ENCODE data around the gene ONECUT3.

Gene ONECUT3

DNA sequence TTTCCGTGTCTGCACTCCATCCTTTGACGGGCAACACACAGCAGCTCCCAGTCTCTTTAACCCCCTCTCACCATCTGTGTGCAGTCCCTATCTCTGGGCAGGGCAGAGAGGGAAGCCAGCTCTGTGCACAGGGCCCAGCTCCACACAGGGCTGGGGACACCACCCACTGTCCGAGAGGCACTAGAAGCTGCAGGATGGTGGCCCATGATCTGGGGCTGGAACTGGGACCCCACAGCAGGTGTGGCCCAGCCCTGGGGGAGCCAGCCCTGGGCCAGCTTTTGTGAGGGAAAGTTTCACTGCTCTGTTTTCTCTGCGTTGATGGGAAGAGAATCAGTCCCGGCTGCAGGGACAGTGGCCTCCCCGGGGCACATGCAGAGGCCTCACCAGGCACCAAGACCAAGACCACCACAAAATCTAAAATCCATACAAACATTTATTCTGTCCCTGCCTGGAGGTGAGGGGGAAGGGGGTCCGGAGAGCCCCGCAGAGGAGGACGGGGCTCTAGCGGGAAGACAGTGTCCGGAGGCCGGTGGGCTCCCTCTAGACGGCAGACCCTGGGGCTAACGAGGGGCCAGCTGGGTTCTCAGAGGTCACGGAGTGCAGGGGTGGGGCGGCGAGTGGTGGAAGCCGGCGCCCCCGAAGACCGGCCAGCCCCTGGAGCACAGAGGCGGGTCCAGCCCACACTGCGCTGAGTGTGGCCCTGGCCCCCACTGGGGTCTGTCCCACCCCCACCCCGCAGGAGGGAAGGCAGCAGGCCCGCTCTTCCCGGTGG lies 61.7 kb downstream of the ONECUT3 start:
- Histone ChIP-seq H3K9ac (ENCODE audit: low read depth in 1 of 2, low read length in 2 of 2) (no peak overlapping the region), H3K36me3 (ENCODE audit: control insufficient read depth in 2 of 2, insufficient read depth in 2 of 2, low read length in 2 of 2) (peaks cover 31 to 33% of the 10 kb centered on the region in 2 donors), H3K9me3 (ENCODE audit: control insufficient read depth in 2 of 2, low read length in 2 of 2) (no peaks in the 10 kb centered on the region), H3K4me1 (ENCODE audit: control insufficient read depth in 2 of 2, insufficient read depth in 2 of 2, low read length in 2 of 2) (peaks cover 14 to 15% of the 10 kb centered on the region in 2 donors), H3K27me3 (ENCODE audit: control insufficient read depth in 2 of 2, insufficient read depth in 2 of 2, low read length in 2 of 2) (no peaks in the 10 kb centered on the region), H3K4me3 (ENCODE audit: low read length in 2 of 2) (no peak overlapping the region), H3K27ac (ENCODE audit: low read depth in 2 of 2, low read length in 2 of 2) (no peak overlapping the region)

- Histone ChIP-seq H3K27ac (ENCODE audit: low read depth in 2 of 2, low read length in 2 of 2) (no peak overlapping the region), H3K4me1 (ENCODE audit: control insufficient read depth in 2 of 2, insufficient read depth in 2 of 2, low read length in 2 of 2) (peaks cover 14 to 15% of the 10 kb centered on the region in 2 donors), H3K27me3 (ENCODE audit: control insufficient read depth in 2 of 2, insufficient read depth in 2 of 2, low read length in 2 of 2) (no peaks in the 10 kb centered on the region), H3K4me3 (ENCODE audit: low read length in 2 of 2) (no peak overlapping the region), H3K36me3 (ENCODE audit: control insufficient read depth in 2 of 2, insufficient read depth in 2 of 2, low read length in 2 of 2) (peaks cover 37 to 39% of the 10 kb centered on the region in 2 donors), H3K9ac (ENCODE audit: low read depth in 1 of 2, low read length in 2 of 2) (no peak overlapping the region), H3K9me3 (ENCODE audit: control insufficient read depth in 2 of 2, low read length in 2 of 2) (no peaks in the 10 kb centered on the region)
These were observed 62.6 kb downstream of the ONECUT3 start for GRCh38 chr19:1815605-1816529.

DNA sequence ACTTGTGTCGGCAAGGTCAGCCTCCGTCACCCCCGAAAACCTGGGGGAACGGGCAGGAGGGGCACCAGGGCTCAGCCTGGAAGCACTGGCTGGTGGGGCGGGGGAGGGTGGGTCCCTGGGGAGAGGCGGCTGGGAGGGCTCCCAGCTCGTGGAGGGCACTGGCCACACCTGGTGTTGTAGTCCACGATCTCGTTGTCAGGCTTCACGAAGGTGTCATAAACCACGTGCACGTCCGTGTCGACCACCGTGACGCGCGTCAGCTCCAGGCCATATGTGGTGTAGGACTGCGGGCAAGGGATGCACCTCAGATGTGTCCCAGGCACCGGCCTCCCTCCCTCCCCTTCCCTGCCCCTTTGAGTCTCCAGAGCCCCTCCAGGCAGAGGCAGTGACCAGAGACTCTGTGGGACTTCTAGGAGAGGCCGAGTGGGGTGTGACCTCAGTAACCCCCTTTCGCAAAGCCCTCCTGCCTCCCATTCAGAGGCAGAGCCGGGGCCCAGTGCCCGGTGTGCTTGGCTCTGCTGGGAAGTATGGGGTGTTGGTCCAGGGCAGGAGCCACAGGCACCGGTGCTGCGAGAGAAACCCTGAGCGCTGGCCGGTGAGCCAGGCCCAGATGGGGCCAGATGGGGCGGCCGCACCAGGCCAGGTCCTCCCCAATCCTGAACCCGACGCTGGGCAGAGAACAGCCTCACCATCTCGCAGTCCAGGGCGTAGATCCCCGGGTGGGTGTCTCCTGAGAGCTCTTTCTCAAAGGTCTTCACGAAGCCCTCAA lies 63.4 kb downstream of the ONECUT3 start:
- Histone ChIP-seq H3K4me1 (ENCODE audit: control insufficient read depth in 2 of 2, insufficient read depth in 2 of 2, low read length in 2 of 2) (peaks cover 11 to 12% of the 10 kb centered on the region in 2 donors), H3K9me3 (ENCODE audit: control insufficient read depth in 2 of 2, low read length in 2 of 2) (no peaks in the 10 kb centered on the region), H3K4me3 (ENCODE audit: low read length in 2 of 2) (no peak overlapping the region), H3K9ac (ENCODE audit: low read depth in 1 of 2, low read length in 2 of 2) (no peak overlapping the region), H3K27me3 (ENCODE audit: control insufficient read depth in 2 of 2, insufficient read depth in 2 of 2, low read length in 2 of 2) (no peaks in the 10 kb centered on the region), H3K36me3 (ENCODE audit: control insufficient read depth in 2 of 2, insufficient read depth in 2 of 2, low read length in 2 of 2) (peaks cover 42 to 44% of the 10 kb centered on the region in 2 donors), H3K27ac (ENCODE audit: low read depth in 2 of 2, low read length in 2 of 2) (no peak overlapping the region)

DNA sequence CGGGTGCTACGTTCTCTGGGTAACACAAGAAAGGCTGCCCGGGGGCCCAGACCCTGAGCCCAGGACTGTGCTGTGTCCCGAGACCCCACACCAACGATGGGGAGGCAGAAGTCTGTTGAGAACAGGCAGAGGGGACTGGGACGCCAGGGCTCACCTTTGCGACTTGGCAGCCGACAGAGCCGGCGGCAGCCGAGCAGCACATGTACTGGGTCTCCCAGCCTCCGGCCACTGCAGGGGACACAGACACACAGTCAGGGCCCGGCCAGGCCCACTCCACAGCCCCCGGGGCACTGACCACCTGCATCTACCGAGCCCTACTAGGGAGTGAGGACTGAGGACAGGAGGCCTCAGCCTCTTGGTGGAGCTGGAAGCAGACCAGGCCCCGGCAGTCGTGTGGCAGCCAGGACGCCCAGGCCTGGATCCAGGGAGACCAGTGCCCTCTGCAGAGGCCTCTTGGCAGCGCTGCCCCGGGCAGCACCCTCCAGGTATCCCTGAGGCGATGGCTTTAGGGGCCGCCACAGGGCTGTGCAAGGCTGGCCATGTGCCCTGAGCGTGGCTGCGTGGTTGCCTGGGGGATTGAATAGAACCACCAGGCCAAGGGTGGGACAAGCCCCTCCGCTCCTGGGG lies 64.4 kb downstream of the ONECUT3 start:
- H3K4me1 ChIP-seq (ENCODE audit: control insufficient read depth in 2 of 2, insufficient read depth in 2 of 2, low read length in 2 of 2): peaks cover 8 to 9% of the 10 kb centered on the region in 2 donors
- no peaks in the 10 kb centered on the region for H3K9me3 ChIP-seq (ENCODE audit: control insufficient read depth in 2 of 2, low read length in 2 of 2)
- H3K27me3 ChIP-seq (ENCODE audit: control insufficient read depth in 2 of 2, insufficient read depth in 2 of 2, low read length in 2 of 2): no peaks in the 10 kb centered on the region
- peaks cover 50 to 52% of the 10 kb centered on the region in 2 donors for H3K36me3 ChIP-seq (ENCODE audit: control insufficient read depth in 2 of 2, insufficient read depth in 2 of 2, low read length in 2 of 2)
- H3K4me3 ChIP-seq (ENCODE audit: low read length in 2 of 2): no peak overlapping the region
- H3K9ac ChIP-seq (ENCODE audit: low read depth in 1 of 2, low read length in 2 of 2): no peak overlapping the region
- H3K27ac ChIP-seq (ENCODE audit: low read depth in 2 of 2, low read length in 2 of 2): no peak overlapping the region

DNA sequence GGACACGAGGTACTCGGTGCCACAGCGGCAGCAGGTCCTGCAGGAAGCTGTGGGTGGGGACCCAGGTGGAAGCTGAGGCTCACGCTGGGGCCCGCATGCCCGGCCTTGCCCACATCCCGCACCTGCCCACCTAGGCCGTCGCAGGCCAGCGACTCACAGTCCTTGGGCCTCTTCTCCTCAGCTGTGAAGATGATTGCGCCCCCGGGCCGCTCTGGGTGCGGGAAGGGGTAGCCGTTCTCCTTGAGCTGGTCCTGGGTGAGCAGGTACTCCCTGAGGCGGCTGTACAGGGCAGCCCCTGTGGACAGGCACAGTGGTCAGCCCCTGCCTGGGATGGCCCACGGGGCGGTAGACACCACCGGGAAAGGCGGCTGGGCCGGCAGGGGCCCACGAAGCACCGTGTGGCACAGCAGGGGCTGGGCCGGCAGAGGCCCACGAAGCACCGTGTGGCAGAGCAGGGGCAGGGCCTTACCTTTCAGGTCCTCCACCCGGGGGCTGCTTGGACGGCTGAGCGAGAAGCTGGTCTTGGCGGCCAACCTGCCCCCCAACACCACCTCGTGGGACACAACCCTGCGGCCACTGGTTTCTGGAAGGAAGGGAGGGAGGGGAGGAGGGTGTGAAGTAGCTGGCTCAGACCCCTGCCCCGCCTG lies 65.4 kb downstream of the ONECUT3 start:
- no peaks in the 10 kb centered on the region for H3K4me1 ChIP-seq (ENCODE audit: control insufficient read depth in 2 of 2, insufficient read depth in 2 of 2, low read length in 2 of 2)
- peaks cover 56 to 58% of the 10 kb centered on the region in 2 donors for H3K36me3 ChIP-seq (ENCODE audit: control insufficient read depth in 2 of 2, insufficient read depth in 2 of 2, low read length in 2 of 2)
- no peak overlapping the region for H3K9ac ChIP-seq (ENCODE audit: low read depth in 1 of 2, low read length in 2 of 2)
- no peaks in the 10 kb centered on the region for H3K27me3 ChIP-seq (ENCODE audit: control insufficient read depth in 2 of 2, insufficient read depth in 2 of 2, low read length in 2 of 2)
- H3K4me3 ChIP-seq (ENCODE audit: low read length in 2 of 2): no peak overlapping the region
- H3K27ac ChIP-seq (ENCODE audit: low read depth in 2 of 2, low read length in 2 of 2): no peak overlapping the region
- no peaks in the 10 kb centered on the region for H3K9me3 ChIP-seq (ENCODE audit: control insufficient read depth in 2 of 2, low read length in 2 of 2)

DNA sequence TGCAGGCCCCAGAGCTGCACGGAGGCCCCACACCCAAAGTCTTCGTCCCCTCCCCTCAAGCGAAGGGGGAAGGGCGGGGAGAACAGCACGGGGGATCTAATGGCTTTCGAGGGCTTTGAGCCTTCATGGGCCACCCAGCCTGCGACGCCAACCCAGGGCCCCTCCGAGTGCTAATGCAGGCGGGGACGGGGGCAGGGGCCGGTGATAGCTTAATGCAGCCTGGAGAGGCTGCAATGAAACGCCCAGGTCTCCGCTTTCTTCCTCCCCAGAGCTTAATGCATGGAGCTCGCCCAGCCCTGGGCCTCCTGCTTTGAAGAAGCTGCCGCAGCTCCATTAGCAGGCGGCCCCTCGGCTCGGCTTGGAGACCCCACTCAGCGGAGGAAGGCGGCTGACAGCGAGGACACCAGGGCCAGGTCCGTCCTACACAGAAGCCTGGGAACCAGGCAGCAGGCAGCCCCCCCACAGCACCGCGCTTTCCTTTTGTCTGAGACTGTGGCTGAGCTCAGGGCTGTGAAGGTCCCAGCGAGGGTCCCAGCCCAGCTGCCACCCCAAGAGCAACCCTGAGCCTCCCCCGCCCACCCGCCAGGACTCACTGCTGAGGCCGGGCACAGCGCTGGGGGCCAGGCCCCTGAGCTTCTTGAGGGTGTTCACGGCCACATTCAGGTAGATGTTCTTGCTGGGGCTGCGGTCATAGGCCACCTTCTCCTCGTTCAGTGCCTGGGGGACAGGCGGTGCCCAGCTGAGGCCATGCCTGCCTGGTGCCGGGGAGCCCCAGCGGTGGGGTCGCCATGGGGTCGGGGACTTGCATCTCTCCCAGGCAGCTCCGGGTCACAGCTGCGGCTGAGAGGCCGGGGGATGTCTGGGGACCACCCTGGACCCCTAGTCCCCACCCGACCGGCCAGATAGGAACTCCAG lies 66.3 kb downstream of the ONECUT3 start:
- Histone ChIP-seq H3K4me3 (ENCODE audit: low read length in 2 of 2) (no peak overlapping the region), H3K27me3 (ENCODE audit: control insufficient read depth in 2 of 2, insufficient read depth in 2 of 2, low read length in 2 of 2) (no peaks in the 10 kb centered on the region), H3K27ac (ENCODE audit: low read depth in 2 of 2, low read length in 2 of 2) (no peak overlapping the region), H3K9me3 (ENCODE audit: control insufficient read depth in 2 of 2, low read length in 2 of 2) (no peaks in the 10 kb centered on the region), H3K9ac (ENCODE audit: low read depth in 1 of 2, low read length in 2 of 2) (no peak overlapping the region), H3K4me1 (ENCODE audit: control insufficient read depth in 2 of 2, insufficient read depth in 2 of 2, low read length in 2 of 2) (no peaks in the 10 kb centered on the region), H3K36me3 (ENCODE audit: control insufficient read depth in 2 of 2, insufficient read depth in 2 of 2, low read length in 2 of 2) (peaks cover 63 to 66% of the 10 kb centered on the region in 2 donors)

- no peak overlapping the region for H3K27ac ChIP-seq (ENCODE audit: low read depth in 2 of 2, low read length in 2 of 2)
- no peaks in the 10 kb centered on the region for H3K27me3 ChIP-seq (ENCODE audit: control insufficient read depth in 2 of 2, insufficient read depth in 2 of 2, low read length in 2 of 2)
- peaks cover 57% of the 10 kb centered on the region in 2 donors for H3K36me3 ChIP-seq (ENCODE audit: control insufficient read depth in 2 of 2, insufficient read depth in 2 of 2, low read length in 2 of 2)
- no peaks in the 10 kb centered on the region for H3K9me3 ChIP-seq (ENCODE audit: control insufficient read depth in 2 of 2, low read length in 2 of 2)
- H3K4me3 ChIP-seq (ENCODE audit: low read length in 2 of 2): no peak overlapping the region
- peaks cover 0 to 4% of the 10 kb centered on the region in 2 donors for H3K4me1 ChIP-seq (ENCODE audit: control insufficient read depth in 2 of 2, insufficient read depth in 2 of 2, low read length in 2 of 2)
- no peak overlapping the region for H3K9ac ChIP-seq (ENCODE audit: low read depth in 1 of 2, low read length in 2 of 2)
These were observed 68.9 kb downstream of the ONECUT3 start for GRCh38 chr19:1822210-1822609.

- peaks cover 49% of the 10 kb centered on the region in 2 donors for H3K36me3 ChIP-seq (ENCODE audit: control insufficient read depth in 2 of 2, insufficient read depth in 2 of 2, low read length in 2 of 2)
- H3K27me3 ChIP-seq (ENCODE audit: control insufficient read depth in 2 of 2, insufficient read depth in 2 of 2, low read length in 2 of 2): no peaks in the 10 kb centered on the region
- no peak overlapping the region for H3K9ac ChIP-seq (ENCODE audit: low read depth in 1 of 2, low read length in 2 of 2)
- H3K4me1 ChIP-seq (ENCODE audit: control insufficient read depth in 2 of 2, insufficient read depth in 2 of 2, low read length in 2 of 2): peaks cover 0 to 4% of the 10 kb centered on the region in 2 donors
- no peaks in the 10 kb centered on the region for H3K9me3 ChIP-seq (ENCODE audit: control insufficient read depth in 2 of 2, low read length in 2 of 2)
- no peak overlapping the region for H3K4me3 ChIP-seq (ENCODE audit: low read length in 2 of 2)
- H3K27ac ChIP-seq (ENCODE audit: low read depth in 2 of 2, low read length in 2 of 2): no peak overlapping the region
These were observed 69.7 kb downstream of the ONECUT3 start for GRCh38 chr19:1823020-1823419.
